GM19043 (cell line): ENCODE measurements around the gene PDE11A.
"Not testable (repeated sequence)": the region's sequence is repeated elsewhere in the genome, so short reads cannot be mapped to it uniquely, and the experiment has no call there.

ENCODE experiments used
- ATAC-seq: cut with Tn5 transposase; IDR thresholded peaks from one replicate; pipeline ENCODE4 v1.9.1; 2021; ENCODE audit warnings: low read depth; ENCODE audit not compliant: unreplicated experiment

Gene PDE11A

GRCh38 chr2:177887722-177888121 lies 184.9 kb downstream of the PDE11A start:
- no peak for ATAC-seq

- ATAC-seq = no peak
Measured at GRCh38 chr2:177886824-177887223, 185.8 kb downstream of the PDE11A start.

GRCh38 chr2:177885828-177886466 lies 186.6 kb downstream of the PDE11A start:
- ATAC-seq = no peak

GRCh38 chr2:177883177-177883576 lies 189.4 kb downstream of the PDE11A start:
- no peak for ATAC-seq

GRCh38 chr2:177882501-177882900 lies 190.1 kb downstream of the PDE11A start:
- no peak for ATAC-seq

GRCh38 chr2:177881921-177882320 lies 190.7 kb downstream of the PDE11A start:
- no peak for ATAC-seq

- no peak for ATAC-seq
Measured at GRCh38 chr2:177881008-177881747, 191.4 kb downstream of the PDE11A start.

GRCh38 chr2:177880285-177880684 lies 192.3 kb downstream of the PDE11A start:
- no peak for ATAC-seq

- no peak for ATAC-seq
Measured at GRCh38 chr2:177876950-177877349, 195.6 kb downstream of the PDE11A start.

- no peak for ATAC-seq
Measured at GRCh38 chr2:177874686-177875085, 197.9 kb downstream of the PDE11A start.

- no peak for ATAC-seq
Measured at GRCh38 chr2:177873915-177874314, 198.7 kb downstream of the PDE11A start.

GRCh38 chr2:177872286-177872685 lies 200.3 kb downstream of the PDE11A start:
- no peak for ATAC-seq

- ATAC-seq = no peak
Measured at GRCh38 chr2:177869912-177870311, 202.7 kb downstream of the PDE11A start.

- ATAC-seq = no peak
Measured at GRCh38 chr2:177869209-177869608, 203.4 kb downstream of the PDE11A start.

- no peak for ATAC-seq
Measured at GRCh38 chr2:177868806-177869205, 203.8 kb downstream of the PDE11A start.

- no peak for ATAC-seq
Measured at GRCh38 chr2:177857538-177857937, 215.0 kb downstream of the PDE11A start.

GRCh38 chr2:177852389-177852788 lies 220.2 kb downstream of the PDE11A start:
- ATAC-seq = no peak

- no peak for ATAC-seq
Measured at GRCh38 chr2:177843188-177843587, 229.4 kb downstream of the PDE11A start.

GRCh38 chr2:177842243-177842642 lies 230.3 kb downstream of the PDE11A start:
- no peak for ATAC-seq

- not testable (repeated sequence) for ATAC-seq
Measured at GRCh38 chr2:177835418-177836204, 237.0 kb downstream of the PDE11A start.
